RWPE2 (cell line): ENCODE results near the gene UPF1.

Experiments
- ATAC-seq: fragments of 200-7000 bp; cut with Tn5 transposase; 3 replicates; pipeline ENCODE4 v1.9.1; 2021; ENCODE audit warnings: low read depth
- DNase-seq: peaks from one replicate; pipeline ENCODE4 v3.0.0-alpha.2; 2020; ENCODE audit warnings: low spot score
- H3K27ac ChIP-seq: fragments of 450-650 bp; 2 replicates; pipeline ENCODE4 v1.5.1; 2017; ENCODE audit warnings: mild to moderate bottlenecking; ENCODE audit not compliant: poor library complexity, severe bottlenecking
- H3K27me3 ChIP-seq: fragments of 250-450 bp; sonication (Bioruptor Pico); 2 replicates; pipeline ENCODE4 v1.5.1; 2021; ENCODE audit warnings: mild to moderate bottlenecking, moderate library complexity; ENCODE audit not compliant: insufficient read depth, poor library complexity, severe bottlenecking
- H3K36me3 ChIP-seq: fragments of 250-450 bp; sonication (Bioruptor Pico); 2 replicates; pipeline ENCODE4 v1.5.1; 2020; ENCODE audit warnings: low read depth, mild to moderate bottlenecking, moderate library complexity
- H3K4me1 ChIP-seq: fragments of 250-450 bp; sonication (Bioruptor Pico); 2 replicates; pipeline ENCODE4 v1.5.1; 2021; ENCODE audit warnings: mild to moderate bottlenecking, moderate library complexity; ENCODE audit not compliant: insufficient read depth, poor library complexity, severe bottlenecking
- H3K4me3 ChIP-seq: fragments of 250-450 bp; sonication (Bioruptor Pico); 2 replicates; pipeline ENCODE4 v1.5.1; 2021; ENCODE audit warnings: mild to moderate bottlenecking, moderate library complexity; ENCODE audit not compliant: severe bottlenecking
- H3K9me3 ChIP-seq: fragments of 250-450 bp; sonication (Bioruptor Pico); 2 replicates; pipeline ENCODE4 v1.5.1; 2021; ENCODE audit warnings: mild to moderate bottlenecking, moderate library complexity; ENCODE audit not compliant: severe bottlenecking
- TF ChIP-seq, protein P1 (sequence below): fragments of 450-650 bp; IDR thresholded peaks from one replicate; pipeline ENCODE4 v1.5.1; 2017; ENCODE audit warnings: mild to moderate bottlenecking, moderate library complexity; ENCODE audit not compliant: poor library complexity, severe bottlenecking

Gene UPF1

DNA sequence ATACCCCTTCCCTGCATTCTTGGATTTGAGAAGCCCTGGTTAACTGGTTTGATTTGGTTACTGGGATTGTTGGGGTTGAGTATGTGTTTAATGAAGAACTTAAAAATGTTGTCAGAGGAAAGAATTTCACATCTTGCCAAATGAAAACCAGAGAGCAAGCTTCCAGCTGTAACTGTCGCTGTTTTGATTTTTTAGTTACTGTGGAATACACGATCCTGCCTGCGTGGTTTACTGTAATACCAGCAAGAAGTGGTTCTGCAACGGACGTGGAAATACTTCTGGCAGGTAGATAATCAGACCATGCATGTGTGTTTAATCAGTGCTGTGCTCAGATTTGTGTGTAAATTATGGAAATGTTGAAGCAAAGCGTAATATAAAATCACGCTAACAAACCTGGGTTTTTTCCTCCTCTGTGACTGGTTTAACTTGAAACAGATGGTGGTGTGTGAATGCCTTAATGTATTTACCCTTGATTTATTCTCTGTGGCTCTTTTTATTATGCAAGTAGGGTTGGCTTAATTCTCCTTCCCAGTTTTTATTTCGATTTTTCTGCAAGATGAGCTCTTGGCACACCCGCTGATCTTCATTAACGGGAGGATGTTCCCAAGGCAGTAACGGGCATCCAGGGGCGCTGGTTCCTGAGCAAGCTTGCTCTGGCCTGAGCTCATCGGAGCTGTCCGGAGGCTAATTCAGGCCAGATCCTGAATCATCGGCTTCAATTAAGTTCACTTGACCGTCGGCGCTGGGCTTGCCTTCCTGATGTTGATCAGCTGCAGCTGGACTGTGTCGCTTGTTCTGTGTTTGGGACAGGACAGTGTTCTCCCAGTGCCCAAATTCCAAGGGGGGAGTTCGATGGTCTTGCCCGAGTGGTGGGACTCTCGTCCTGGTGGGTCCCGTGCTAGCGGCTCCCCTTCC lies 16.0 kb downstream of the UPF1 start:
- no peaks in the 10 kb centered on the region for H3K9me3 ChIP-seq
- peak; percentile 44 for DNase-seq
- H3K4me3 ChIP-seq, result no peak overlapping the region
- peaks cover 57% of the 10 kb centered on the region for H3K36me3 ChIP-seq
- no peak for ATAC-seq
- TF ChIP-seq, protein P1, sequence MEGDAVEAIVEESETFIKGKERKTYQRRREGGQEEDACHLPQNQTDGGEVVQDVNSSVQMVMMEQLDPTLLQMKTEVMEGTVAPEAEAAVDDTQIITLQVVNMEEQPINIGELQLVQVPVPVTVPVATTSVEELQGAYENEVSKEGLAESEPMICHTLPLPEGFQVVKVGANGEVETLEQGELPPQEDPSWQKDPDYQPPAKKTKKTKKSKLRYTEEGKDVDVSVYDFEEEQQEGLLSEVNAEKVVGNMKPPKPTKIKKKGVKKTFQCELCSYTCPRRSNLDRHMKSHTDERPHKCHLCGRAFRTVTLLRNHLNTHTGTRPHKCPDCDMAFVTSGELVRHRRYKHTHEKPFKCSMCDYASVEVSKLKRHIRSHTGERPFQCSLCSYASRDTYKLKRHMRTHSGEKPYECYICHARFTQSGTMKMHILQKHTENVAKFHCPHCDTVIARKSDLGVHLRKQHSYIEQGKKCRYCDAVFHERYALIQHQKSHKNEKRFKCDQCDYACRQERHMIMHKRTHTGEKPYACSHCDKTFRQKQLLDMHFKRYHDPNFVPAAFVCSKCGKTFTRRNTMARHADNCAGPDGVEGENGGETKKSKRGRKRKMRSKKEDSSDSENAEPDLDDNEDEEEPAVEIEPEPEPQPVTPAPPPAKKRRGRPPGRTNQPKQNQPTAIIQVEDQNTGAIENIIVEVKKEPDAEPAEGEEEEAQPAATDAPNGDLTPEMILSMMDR, result peak; percentile 68
- H3K27ac ChIP-seq, result no peak overlapping the region
- H3K27me3 ChIP-seq, result no peaks in the 10 kb centered on the region
- H3K4me1 ChIP-seq, result peaks cover 19% of the 10 kb centered on the region

DNA sequence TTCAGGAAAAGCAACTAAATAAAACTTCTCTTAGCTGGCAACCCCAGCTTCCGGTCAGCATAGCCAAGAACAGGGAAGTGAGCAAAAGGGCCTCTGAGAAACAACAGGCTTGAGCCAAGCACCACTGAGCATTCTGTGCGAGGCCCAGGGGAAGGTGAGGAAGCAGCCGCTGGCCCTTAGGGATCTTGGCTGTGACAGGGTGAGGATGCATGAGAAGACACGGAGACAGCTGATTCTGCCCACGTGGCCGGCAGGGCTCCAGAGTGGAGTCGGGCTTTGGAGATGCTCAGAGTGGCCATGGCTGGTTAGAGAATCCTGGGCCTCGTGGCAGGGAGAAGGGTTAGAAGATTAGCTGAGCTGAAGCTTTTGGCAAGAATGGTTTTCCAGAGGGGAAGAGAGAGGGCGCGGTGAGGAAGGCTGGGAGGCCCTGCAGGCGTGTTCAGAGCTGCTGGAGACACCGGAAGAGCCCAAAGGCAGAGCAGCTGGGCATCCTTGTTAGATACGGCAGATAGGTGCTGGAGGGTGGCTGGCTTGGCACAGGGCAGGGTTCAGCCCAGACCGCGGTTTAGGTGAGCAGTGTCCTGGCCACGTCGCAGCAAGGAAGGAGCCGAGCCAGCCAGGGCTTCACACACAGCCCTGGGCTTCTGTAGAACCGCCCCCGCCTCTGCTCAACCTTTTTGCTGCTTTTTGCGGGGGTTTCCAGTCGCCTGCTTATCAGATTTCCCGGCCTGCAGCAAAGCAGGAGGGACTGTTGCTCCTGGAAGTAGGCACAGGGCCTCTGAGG lies 17.3 kb downstream of the UPF1 start:
- Histone ChIP-seq H3K9me3 (no peaks in the 10 kb centered on the region), H3K4me3 (no peak overlapping the region), H3K27ac (peak overlapping the region; percentile 39), H3K36me3 (peaks cover 70% of the 10 kb centered on the region), H3K27me3 (no peaks in the 10 kb centered on the region), H3K4me1 (peaks cover 19% of the 10 kb centered on the region)
- TF ChIP-seq, protein P1, result no peak
- ATAC-seq, result no peak; the same call in 2 of the 3 replicates
- DNase-seq, result peak; percentile 55

DNA sequence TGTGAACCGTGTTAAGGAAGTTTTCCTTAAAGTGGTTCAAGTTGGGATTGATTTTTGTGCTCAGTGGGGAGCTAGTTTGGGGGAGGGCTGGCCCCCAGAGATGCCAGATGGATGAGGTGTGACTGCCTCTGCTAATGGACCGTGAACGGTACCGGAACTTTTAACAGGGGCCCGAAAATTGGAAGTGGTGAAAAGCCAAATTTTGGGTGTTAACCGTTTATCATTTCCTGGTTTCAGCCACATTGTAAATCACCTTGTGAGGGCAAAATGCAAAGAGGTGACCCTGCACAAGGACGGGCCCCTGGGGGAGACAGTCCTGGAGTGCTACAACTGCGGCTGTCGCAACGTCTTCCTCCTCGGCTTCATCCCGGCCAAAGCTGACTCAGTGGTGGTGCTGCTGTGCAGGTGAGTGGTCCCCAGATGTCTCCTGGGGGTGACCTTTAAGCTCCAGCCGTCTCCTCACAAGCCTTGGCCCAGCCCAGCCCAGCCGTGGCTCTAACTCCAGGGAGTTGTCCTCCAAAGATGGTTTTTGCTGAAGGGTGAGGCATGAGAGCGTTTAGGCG lies 18.2 kb downstream of the UPF1 start:
- ATAC-seq (no peak), DNase-seq (no peak)
- TF ChIP-seq, protein P1, result no peak
- no peaks in the 10 kb centered on the region for H3K27me3 ChIP-seq
- no peaks in the 10 kb centered on the region for H3K9me3 ChIP-seq
- peaks cover 19% of the 10 kb centered on the region for H3K4me1 ChIP-seq
- no peak overlapping the region for H3K4me3 ChIP-seq
- peak overlapping the region; percentile 39 for H3K27ac ChIP-seq
- peaks cover 78% of the 10 kb centered on the region for H3K36me3 ChIP-seq

DNA sequence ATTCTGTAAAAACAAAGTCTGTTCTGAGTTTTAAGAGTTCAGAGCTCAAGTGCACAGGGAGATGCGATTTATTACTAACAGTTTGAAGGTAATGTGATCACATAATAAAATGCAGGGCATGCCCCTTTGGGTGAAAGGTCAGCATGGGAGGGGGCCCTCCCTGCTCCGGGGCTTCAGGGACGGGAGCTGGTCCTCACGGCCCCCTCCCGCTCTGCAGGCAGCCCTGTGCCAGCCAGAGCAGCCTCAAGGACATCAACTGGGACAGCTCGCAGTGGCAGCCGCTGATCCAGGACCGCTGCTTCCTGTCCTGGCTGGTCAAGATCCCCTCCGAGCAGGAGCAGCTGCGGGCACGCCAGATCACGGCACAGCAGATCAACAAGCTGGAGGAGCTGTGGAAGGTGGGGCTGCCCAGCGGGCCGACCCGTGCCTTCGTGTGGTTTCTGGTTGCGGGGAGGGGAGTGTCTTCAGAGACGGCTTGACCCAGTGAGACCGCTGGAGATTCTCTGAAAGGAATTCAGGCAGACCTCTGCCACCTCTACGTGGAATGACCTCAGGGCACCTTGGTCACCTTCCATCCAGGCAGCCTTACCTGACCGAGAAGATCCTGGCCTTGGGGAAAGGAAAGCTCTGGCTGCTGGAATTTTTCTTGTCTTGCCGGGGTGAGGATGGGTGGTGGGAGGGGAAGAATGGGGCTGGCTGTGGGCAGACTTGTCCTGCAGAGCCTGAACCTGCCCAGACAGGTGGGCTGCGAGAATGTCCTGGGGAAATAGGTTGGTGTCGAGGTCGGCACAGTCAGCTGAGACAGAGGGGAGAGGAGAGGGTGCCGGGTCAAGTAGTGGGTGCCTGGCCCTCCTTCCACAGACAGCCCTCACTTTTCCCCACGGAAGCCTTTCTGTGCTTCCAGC lies 19.0 kb downstream of the UPF1 start:
- Histone ChIP-seq H3K36me3 (peaks cover 86% of the 10 kb centered on the region), H3K27me3 (no peaks in the 10 kb centered on the region), H3K4me1 (peaks cover 19% of the 10 kb centered on the region), H3K27ac (no peak overlapping the region), H3K4me3 (no peak overlapping the region), H3K9me3 (no peaks in the 10 kb centered on the region)
- TF ChIP-seq, protein P1, result no peak
- ATAC-seq, result no peak
- DNase-seq, result peak; percentile 56
